Astrocyte (in vitro differentiated cells and primary cell): ENCODE results near the gene UBE2D2.

Experiments used
- EZH2 ChIP-seq: IDR thresholded peaks from 2 replicates; pipeline ENCODE4 v1.6.1; 2012; ENCODE audit warnings: mild to moderate bottlenecking, low read length, inconsistent platforms; ENCODE audit not compliant: insufficient read depth
- TF ChIP-seq, protein P1 (sequence below): IDR thresholded peaks from 2 replicates; pipeline ENCODE4 v1.5.1; 2011; ENCODE audit warnings: low read depth, mild to moderate bottlenecking, inconsistent platforms, low read length, moderate library complexity; ENCODE audit not compliant: insufficient read depth

DNA sequence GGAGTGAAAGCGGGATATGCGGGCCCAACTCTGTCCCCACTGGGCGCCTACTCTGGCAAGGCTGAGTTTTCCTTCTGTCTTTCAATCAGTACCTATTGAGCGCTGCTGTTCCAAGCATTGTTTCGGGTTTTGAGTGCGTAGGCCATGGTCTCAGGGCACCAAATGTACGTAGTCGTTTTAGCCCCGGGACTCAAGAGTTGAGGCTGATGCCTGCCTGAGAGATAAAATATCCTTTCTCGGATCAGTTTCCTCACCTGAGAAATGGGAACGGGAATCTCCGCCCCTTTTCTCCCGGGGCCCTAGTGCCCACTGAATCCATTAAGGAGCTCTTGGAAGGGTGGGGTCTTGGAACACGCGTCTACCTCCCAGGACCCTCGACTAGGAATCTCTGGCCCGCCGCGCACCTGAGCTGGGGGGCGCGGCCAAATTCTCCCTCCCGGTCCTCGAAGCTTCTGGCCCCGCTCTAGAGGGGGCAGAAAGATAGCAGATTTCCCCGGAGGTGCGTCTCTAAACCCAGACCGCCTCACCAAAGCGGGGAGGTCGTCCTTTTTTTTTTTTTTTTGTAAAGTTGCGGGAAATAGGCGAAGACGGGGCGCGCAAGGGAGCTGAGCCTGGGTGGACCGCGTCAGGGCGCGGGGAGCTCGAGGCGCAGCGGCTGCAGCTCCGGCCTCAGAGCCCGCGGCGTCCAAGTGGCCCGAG lies 86.5 kb downstream of the UBE2D2 start:
- TF ChIP-seq, protein P1, sequence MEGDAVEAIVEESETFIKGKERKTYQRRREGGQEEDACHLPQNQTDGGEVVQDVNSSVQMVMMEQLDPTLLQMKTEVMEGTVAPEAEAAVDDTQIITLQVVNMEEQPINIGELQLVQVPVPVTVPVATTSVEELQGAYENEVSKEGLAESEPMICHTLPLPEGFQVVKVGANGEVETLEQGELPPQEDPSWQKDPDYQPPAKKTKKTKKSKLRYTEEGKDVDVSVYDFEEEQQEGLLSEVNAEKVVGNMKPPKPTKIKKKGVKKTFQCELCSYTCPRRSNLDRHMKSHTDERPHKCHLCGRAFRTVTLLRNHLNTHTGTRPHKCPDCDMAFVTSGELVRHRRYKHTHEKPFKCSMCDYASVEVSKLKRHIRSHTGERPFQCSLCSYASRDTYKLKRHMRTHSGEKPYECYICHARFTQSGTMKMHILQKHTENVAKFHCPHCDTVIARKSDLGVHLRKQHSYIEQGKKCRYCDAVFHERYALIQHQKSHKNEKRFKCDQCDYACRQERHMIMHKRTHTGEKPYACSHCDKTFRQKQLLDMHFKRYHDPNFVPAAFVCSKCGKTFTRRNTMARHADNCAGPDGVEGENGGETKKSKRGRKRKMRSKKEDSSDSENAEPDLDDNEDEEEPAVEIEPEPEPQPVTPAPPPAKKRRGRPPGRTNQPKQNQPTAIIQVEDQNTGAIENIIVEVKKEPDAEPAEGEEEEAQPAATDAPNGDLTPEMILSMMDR = no peak
- TF ChIP-seq EZH2 = no peak
